Activated CD4-positive, alpha-beta T cell treated with anti-CD3 and anti-CD28 coated beads for 36 hours (primary cell): ENCODE measurements around the gene LLPH. TPM values are rescaled to one million over a fixed set of nuclear protein-coding genes. Genes with fewer than 3 reads are reported as not detected.

Source experiments
- ATAC-seq: fragments of 200-7000 bp; cut with Tn5 transposase; one replicate; pipeline ENCODE4 v1.10.0; 2021; ENCODE audit warnings: mild to moderate bottlenecking, moderate library complexity
- CTCF ChIA-PET: fragments of 350-600 bp; sonication (Branson Sonifier 250); formaldehyde crosslinking; loops from one replicate; lab custom pipeline; 2021; ENCODE audit warnings: antibody characterized with exemption; lab: Charles Lee
- POLR2A ChIA-PET: fragments of 350-600 bp; sonication (Branson Sonifier 250); formaldehyde crosslinking; loops from one replicate; lab custom pipeline; 2021; ENCODE audit warnings: antibody characterized with exemption, inconsistent platforms; lab: Charles Lee
- DNase-seq: peaks from one replicate; pipeline ENCODE4 v3.0.0-alpha.2; 2020
- H3K27ac Mint-ChIP-seq: one replicate; pipeline ENCODE4 v1.8.0; 2021; ENCODE audit warnings: mixed read lengths
- H3K27me3 Mint-ChIP-seq: one replicate; pipeline ENCODE4 v1.8.0; 2021; ENCODE audit warnings: mixed read lengths
- H3K36me3 Mint-ChIP-seq: one replicate; pipeline ENCODE4 v1.8.0; 2021; ENCODE audit warnings: low read depth, mixed read lengths
- H3K4me1 Mint-ChIP-seq: one replicate; pipeline ENCODE4 v1.8.0; 2021; ENCODE audit warnings: mixed read lengths
- H3K4me3 Mint-ChIP-seq: one replicate; pipeline ENCODE4 v1.8.0; 2021; ENCODE audit warnings: mild to moderate bottlenecking, moderate library complexity, mixed read lengths
- H3K9me3 Mint-ChIP-seq: one replicate; pipeline ENCODE4 v1.8.0; 2021; ENCODE audit warnings: low read depth, mixed read lengths
- intact Hi-C, 2 experiments: fragments of 100-400 bp; cut with DNase I in 1 of 2; cut with micrococcal nuclease in 1 of 2; formaldehyde crosslinking; loops; one replicate each; pipeline versions ENCODE4 v1.14.2 to v1.15.1; 2022 to 2024; cut with DNase I, micrococcal nuclease
- total RNA-seq, 2 experiments: library from RNA; stranded (reverse); gene quantifications; one replicate each; pipeline ENCODE4 v1.2.3, GENCODE V29; 2021

LLPH gene
- total RNA-seq, 2 experiments from 2014 or later, result 33.1 to 36.5 TPM

GRCh38 chr12:66092559-66093269 is 37.8 kb downstream of the LLPH start:
- no peaks in the 10 kb centered on the region for H3K36me3 Mint-ChIP-seq
- ChIA-PET POLR2A (no interaction called here), CTCF (no interaction called here)
- H3K27ac Mint-ChIP-seq, result no peak overlapping the region
- DNase-seq (peak; percentile 17), ATAC-seq (no peak)
- intact Hi-C loops, result no loop called here
- no peaks in the 10 kb centered on the region for H3K4me1 Mint-ChIP-seq
- no peak overlapping the region for H3K4me3 Mint-ChIP-seq
- peaks cover 11% of the 10 kb centered on the region for H3K27me3 Mint-ChIP-seq
- H3K9me3 Mint-ChIP-seq, result no peaks in the 10 kb centered on the region

GRCh38 chr12:66090157-66090556 is 40.4 kb downstream of the LLPH start:
- POLR2A ChIA-PET, result no interaction called here
- Mint-ChIP-seq H3K36me3 (no peaks in the 10 kb centered on the region), H3K9me3 (no peaks in the 10 kb centered on the region), H3K4me3 (no peak overlapping the region), H3K4me1 (no peaks in the 10 kb centered on the region), H3K27me3 (peaks cover 17% of the 10 kb centered on the region), H3K27ac (no peak overlapping the region)
- ATAC-seq (no peak), DNase-seq (no peak)
- CTCF ChIA-PET, result interaction anchor here (0.7 to 1.8 kb wide), 6 partner anchors 10 to 1199 kb away, joined by 3 to 6 read pairs (median 4); no protein-coding TSS in a partner anchor
- intact Hi-C loops, result no loop called here

GRCh38 chr12:66087365-66087943 is 43.1 kb downstream of the LLPH start:
- CTCF ChIA-PET, result interaction anchor here (0.6 to 1.2 kb wide), 6 partner anchors 10 to 1176 kb away, joined by 3 to 5 read pairs (median 3); no protein-coding TSS in a partner anchor
- H3K4me1 Mint-ChIP-seq, result no peaks in the 10 kb centered on the region
- peak; percentile 60 for ATAC-seq
- DNase-seq, result peak; percentile 76
- H3K36me3 Mint-ChIP-seq, result no peaks in the 10 kb centered on the region
- peaks cover 5% of the 10 kb centered on the region for H3K9me3 Mint-ChIP-seq
- intact Hi-C loops, result loop anchor here (1.0 to 5.0 kb wide), 7 partner anchors 20 to 1195 kb away; no protein-coding TSS in a partner anchor
- POLR2A ChIA-PET, result no interaction called here
- H3K4me3 Mint-ChIP-seq, result no peak overlapping the region
- no peak overlapping the region for H3K27ac Mint-ChIP-seq
- peaks cover 15% of the 10 kb centered on the region for H3K27me3 Mint-ChIP-seq

GRCh38 chr12:66085998-66086397 is 44.6 kb downstream of the LLPH start:
- H3K36me3 Mint-ChIP-seq, result no peaks in the 10 kb centered on the region
- H3K4me3 Mint-ChIP-seq, result no peak overlapping the region
- H3K27ac Mint-ChIP-seq, result no peak overlapping the region
- peaks cover 15% of the 10 kb centered on the region for H3K27me3 Mint-ChIP-seq
- CTCF ChIA-PET, result interaction anchor here (0.6 to 1.3 kb wide), 3 partner anchors 19 to 529 kb away, joined by 3 read pairs; no protein-coding TSS in a partner anchor
- intact Hi-C loops, result loop anchor here (2.0 to 5.0 kb wide), 4 partner anchors 99 to 1194 kb away; no protein-coding TSS in a partner anchor
- H3K4me1 Mint-ChIP-seq, result no peaks in the 10 kb centered on the region
- peaks cover 5% of the 10 kb centered on the region for H3K9me3 Mint-ChIP-seq
- DNase-seq, result no peak
- POLR2A ChIA-PET, result no interaction called here
- no peak for ATAC-seq

GRCh38 chr12:66085213-66085612 is 45.3 kb downstream of the LLPH start:
- no peak overlapping the region for H3K4me3 Mint-ChIP-seq
- H3K9me3 Mint-ChIP-seq, result peaks cover 5% of the 10 kb centered on the region
- H3K4me1 Mint-ChIP-seq, result no peaks in the 10 kb centered on the region
- H3K27ac Mint-ChIP-seq, result no peak overlapping the region
- POLR2A ChIA-PET, result no interaction called here
- CTCF ChIA-PET, result interaction anchor here (0.8 to 1.3 kb wide), 3 partner anchors 10 to 528 kb away, joined by 3 read pairs; no protein-coding TSS in a partner anchor
- no peaks in the 10 kb centered on the region for H3K36me3 Mint-ChIP-seq
- DNase-seq, result no peak
- peaks cover 11% of the 10 kb centered on the region for H3K27me3 Mint-ChIP-seq
- intact Hi-C loops, result loop anchor here (5.0 kb wide), 3 partner anchors 98 to 1193 kb away; no protein-coding TSS in a partner anchor
- ATAC-seq, result no peak

GRCh38 chr12:66083766-66084165 is 46.8 kb downstream of the LLPH start:
- POLR2A ChIA-PET, result interaction anchor here (0.7 kb wide), 1 partner anchor 1207 kb away, joined by 3 read pairs; no protein-coding TSS in a partner anchor
- no peak for DNase-seq
- intact Hi-C loops, result no loop called here
- Mint-ChIP-seq H3K27ac (no peak overlapping the region), H3K36me3 (no peaks in the 10 kb centered on the region), H3K4me3 (no peak overlapping the region), H3K4me1 (no peaks in the 10 kb centered on the region), H3K27me3 (peaks cover 16% of the 10 kb centered on the region), H3K9me3 (peaks cover 5% of the 10 kb centered on the region)
- CTCF ChIA-PET, result interaction anchor here (1.0 kb wide), 1 partner anchor 1192 kb away, joined by 3 read pairs; no protein-coding TSS in a partner anchor
- ATAC-seq, result no peak

GRCh38 chr12:66082744-66083143 is 47.8 kb downstream of the LLPH start:
- CTCF ChIA-PET, result no interaction called here
- ATAC-seq (no peak), DNase-seq (no peak)
- intact Hi-C loops, result no loop called here
- no peaks in the 10 kb centered on the region for H3K36me3 Mint-ChIP-seq
- POLR2A ChIA-PET, result interaction anchor here (0.6 kb wide), 1 partner anchor 9 kb away, joined by 4 read pairs; no protein-coding TSS in a partner anchor
- no peak overlapping the region for H3K27ac Mint-ChIP-seq
- H3K27me3 Mint-ChIP-seq, result peaks cover 19% of the 10 kb centered on the region
- no peaks in the 10 kb centered on the region for H3K4me1 Mint-ChIP-seq
- H3K9me3 Mint-ChIP-seq, result peaks cover 5% of the 10 kb centered on the region
- no peak overlapping the region for H3K4me3 Mint-ChIP-seq

- ChIA-PET CTCF (interaction anchor here (0.6 to 1.1 kb wide), 2 partner anchors 9 to 721 kb away, joined by 3 read pairs; no protein-coding TSS in a partner anchor), POLR2A (no interaction called here)
- Mint-ChIP-seq H3K27ac (no peak overlapping the region), H3K36me3 (no peaks in the 10 kb centered on the region), H3K4me3 (no peak overlapping the region), H3K9me3 (peaks cover 5% of the 10 kb centered on the region), H3K27me3 (peaks cover 15% of the 10 kb centered on the region), H3K4me1 (no peaks in the 10 kb centered on the region)
- ATAC-seq (no peak), DNase-seq (no peak)
- intact Hi-C loops, result no loop called here
These were observed 49.8 kb downstream of the LLPH start for GRCh38 chr12:66080791-66081190.

GRCh38 chr12:66077542-66077941 is 53.0 kb downstream of the LLPH start:
- Mint-ChIP-seq H3K9me3 (no peaks in the 10 kb centered on the region), H3K4me3 (no peak overlapping the region), H3K4me1 (peaks cover under 1% of the 10 kb centered on the region), H3K27ac (no peak overlapping the region), H3K27me3 (peaks cover 23% of the 10 kb centered on the region), H3K36me3 (no peaks in the 10 kb centered on the region)
- ATAC-seq (no peak), DNase-seq (no peak)
- intact Hi-C loops, result no loop called here
- ChIA-PET CTCF (interaction anchor here (0.5 to 1.4 kb wide), 2 partner anchors 10 to 547 kb away, joined by 4 to 5 read pairs; no protein-coding TSS in a partner anchor), POLR2A (no interaction called here)

- ATAC-seq, result no peak
- intact Hi-C loops, result no loop called here
- peaks cover 4% of the 10 kb centered on the region for H3K4me1 Mint-ChIP-seq
- DNase-seq, result no peak
- H3K27me3 Mint-ChIP-seq, result peaks cover 17% of the 10 kb centered on the region
- ChIA-PET POLR2A (interaction anchor here (0.7 kb wide), 1 partner anchor 12 kb away, joined by 3 read pairs; no protein-coding TSS in a partner anchor), CTCF (interaction anchor here (1.5 kb wide), 1 partner anchor 10 kb away, joined by 3 read pairs; no protein-coding TSS in a partner anchor)
- H3K36me3 Mint-ChIP-seq, result no peaks in the 10 kb centered on the region
- no peaks in the 10 kb centered on the region for H3K9me3 Mint-ChIP-seq
- H3K27ac Mint-ChIP-seq, result no peak overlapping the region
- H3K4me3 Mint-ChIP-seq, result no peak overlapping the region
These were observed 56.0 kb downstream of the LLPH start for GRCh38 chr12:66074561-66074960.

GRCh38 chr12:66072566-66072965 is 58.0 kb downstream of the LLPH start:
- no peak overlapping the region for H3K27ac Mint-ChIP-seq
- CTCF ChIA-PET, result no interaction called here
- intact Hi-C loops, result no loop called here

More at GRCh38 chr12:66072566-66072965, 58.0 kb downstream of the LLPH start:
- peaks cover 4% of the 10 kb centered on the region for H3K4me1 Mint-ChIP-seq
- H3K9me3 Mint-ChIP-seq, result no peaks in the 10 kb centered on the region
- no peak overlapping the region for H3K4me3 Mint-ChIP-seq
- H3K36me3 Mint-ChIP-seq, result no peaks in the 10 kb centered on the region
- ATAC-seq (no peak), DNase-seq (no peak)
- H3K27me3 Mint-ChIP-seq, result peaks cover 12% of the 10 kb centered on the region
- POLR2A ChIA-PET, result no interaction called here
